Osteoblast (primary cell): Measurements from ENCODE around the gene CCR3. TPM values are rescaled to one million over a fixed set of nuclear protein-coding genes. Genes with fewer than 3 reads are reported as not detected.

Experiments used
- DNase-seq: peaks from one replicate; pipeline ENCODE4 v3.0.0; 2011; ENCODE audit warnings: low spot score, mixed read lengths; ENCODE audit not compliant: insufficient read length; ENCODE audit errors: missing footprints
- H2AFZ ChIP-seq: 2 replicates; pipeline ENCODE4 v1.6.0; 2011; ENCODE audit warnings: mild to moderate bottlenecking, low read length
- H3K27ac ChIP-seq: 2 replicates; pipeline ENCODE4 v1.5.1; 2011; ENCODE audit warnings: mild to moderate bottlenecking, low read depth, low read length, moderate library complexity
- H3K27me3 ChIP-seq: 2 replicates; pipeline ENCODE4 v1.6.0; 2012; ENCODE audit warnings: mild to moderate bottlenecking, control low read depth, inconsistent platforms, low read length, moderate library complexity; ENCODE audit not compliant: insufficient read depth
- H3K36me3 ChIP-seq: 2 replicates; pipeline ENCODE4 v1.5.1; 2011; ENCODE audit warnings: mild to moderate bottlenecking, low read length, control low read depth, moderate library complexity; ENCODE audit not compliant: insufficient read depth
- H3K4me1 ChIP-seq: 2 replicates; pipeline ENCODE4 v1.5.1; 2011; ENCODE audit warnings: mild to moderate bottlenecking, low read length, control low read depth, moderate library complexity; ENCODE audit not compliant: insufficient read depth
- H3K4me2 ChIP-seq: 2 replicates; pipeline ENCODE4 v1.6.0; 2011; ENCODE audit warnings: mild to moderate bottlenecking, low read length; ENCODE audit not compliant: insufficient read depth
- H3K4me3 ChIP-seq: fragments of 200-600 bp; sonication (generic); 3 replicates; pipeline ENCODE4 v1.5.1; 2012; ENCODE audit warnings: mild to moderate bottlenecking, low read length, inconsistent platforms; ENCODE audit not compliant: insufficient read depth
- H3K79me2 ChIP-seq: 2 replicates; pipeline ENCODE4 v1.6.0; 2012; ENCODE audit warnings: mild to moderate bottlenecking, low read length, control low read depth, inconsistent platforms; ENCODE audit not compliant: insufficient read depth
- H3K9me3 ChIP-seq: 2 replicates; pipeline ENCODE4 v1.5.1; 2011; ENCODE audit warnings: low read depth, low read length, control low read depth
- H4K20me1 ChIP-seq: 2 replicates; pipeline ENCODE4 v1.6.0; 2012; ENCODE audit warnings: mild to moderate bottlenecking, low read length, control low read depth; ENCODE audit not compliant: insufficient read depth
- total RNA-seq: library from RNA; depleted of rRNA; stranded (reverse); fragments of >200 nt; gene quantifications from 2 replicates; pipeline ENCODE4 v1.2.3, GENCODE V29; 2012
- TF ChIP-seq, protein P1 (sequence below): IDR thresholded peaks from 2 replicates; pipeline ENCODE4 v1.5.1; 2011; ENCODE audit warnings: mild to moderate bottlenecking, low read depth, low read length, moderate library complexity; ENCODE audit errors: extremely low read depth

Gene CCR3
- total RNA-seq, 1 donor, result not detected

DNA sequence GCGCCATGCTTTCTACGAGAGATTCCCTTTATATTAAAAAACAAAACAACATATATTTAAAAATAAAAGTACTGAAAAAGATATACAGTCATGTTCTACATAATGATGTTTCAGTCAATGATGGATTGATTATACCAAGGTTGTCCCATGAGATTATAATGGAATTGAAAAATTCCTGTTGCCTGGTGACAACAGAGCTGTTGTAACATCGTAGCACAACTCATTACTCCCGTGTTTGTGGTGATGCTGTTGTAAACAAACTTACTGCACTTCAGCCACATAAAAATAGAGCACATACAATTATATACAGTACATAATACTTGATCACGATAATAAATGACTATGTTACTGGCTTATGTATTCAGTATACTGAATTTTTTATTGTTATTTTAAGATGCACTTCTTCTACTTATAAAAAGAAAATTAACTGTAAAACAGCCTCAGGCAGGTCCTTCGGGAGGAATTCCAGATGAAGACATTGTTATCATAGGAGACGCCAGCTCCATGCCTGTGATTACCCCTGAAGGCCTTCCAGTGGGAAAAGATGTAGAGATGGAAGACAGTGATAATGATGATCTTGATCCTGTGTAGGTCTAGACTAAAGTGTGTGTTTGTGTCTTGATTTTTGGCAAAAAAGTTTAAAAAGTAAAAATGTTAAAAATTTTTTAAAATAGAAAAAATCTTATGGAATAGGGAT, 45.9 kb upstream of the CCR3 start:
- no peaks in the 10 kb centered on the region for H4K20me1 ChIP-seq
- H3K4me2 ChIP-seq, result no peak overlapping the region
- TF ChIP-seq, protein P1, sequence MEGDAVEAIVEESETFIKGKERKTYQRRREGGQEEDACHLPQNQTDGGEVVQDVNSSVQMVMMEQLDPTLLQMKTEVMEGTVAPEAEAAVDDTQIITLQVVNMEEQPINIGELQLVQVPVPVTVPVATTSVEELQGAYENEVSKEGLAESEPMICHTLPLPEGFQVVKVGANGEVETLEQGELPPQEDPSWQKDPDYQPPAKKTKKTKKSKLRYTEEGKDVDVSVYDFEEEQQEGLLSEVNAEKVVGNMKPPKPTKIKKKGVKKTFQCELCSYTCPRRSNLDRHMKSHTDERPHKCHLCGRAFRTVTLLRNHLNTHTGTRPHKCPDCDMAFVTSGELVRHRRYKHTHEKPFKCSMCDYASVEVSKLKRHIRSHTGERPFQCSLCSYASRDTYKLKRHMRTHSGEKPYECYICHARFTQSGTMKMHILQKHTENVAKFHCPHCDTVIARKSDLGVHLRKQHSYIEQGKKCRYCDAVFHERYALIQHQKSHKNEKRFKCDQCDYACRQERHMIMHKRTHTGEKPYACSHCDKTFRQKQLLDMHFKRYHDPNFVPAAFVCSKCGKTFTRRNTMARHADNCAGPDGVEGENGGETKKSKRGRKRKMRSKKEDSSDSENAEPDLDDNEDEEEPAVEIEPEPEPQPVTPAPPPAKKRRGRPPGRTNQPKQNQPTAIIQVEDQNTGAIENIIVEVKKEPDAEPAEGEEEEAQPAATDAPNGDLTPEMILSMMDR, result no peak
- no peak for DNase-seq
- H3K4me3 ChIP-seq, result no peak overlapping the region
- no peak overlapping the region for H2AFZ ChIP-seq
- H3K4me1 ChIP-seq, result no peaks in the 10 kb centered on the region
- peaks cover 35% of the 10 kb centered on the region for H3K27me3 ChIP-seq
- H3K27ac ChIP-seq, result no peak overlapping the region
- no peaks in the 10 kb centered on the region for H3K9me3 ChIP-seq
- H3K36me3 ChIP-seq, result no peaks in the 10 kb centered on the region
- H3K79me2 ChIP-seq, result no peaks in the 10 kb centered on the region

DNA sequence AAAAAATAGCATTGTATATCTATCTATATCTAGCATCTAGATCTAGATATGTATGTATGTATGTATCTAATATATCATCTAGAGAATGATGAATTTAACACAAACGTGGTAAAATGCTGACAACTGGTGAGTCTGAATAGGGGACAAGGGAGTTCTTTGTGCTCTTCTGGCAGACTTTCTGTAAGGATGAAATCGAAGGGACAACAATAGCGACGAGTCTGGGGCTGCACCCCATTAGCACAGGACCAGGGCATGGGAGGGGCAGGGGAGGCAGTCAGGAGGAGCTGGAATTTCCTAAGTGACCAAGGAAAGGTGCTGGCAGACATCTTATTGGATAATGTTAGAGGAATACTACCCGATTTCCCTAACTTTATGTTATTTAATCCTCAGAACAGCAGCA, 42.0 kb upstream of the CCR3 start:
- H3K4me3 ChIP-seq, result no peak overlapping the region
- DNase-seq, result no peak
- TF ChIP-seq, protein P1, result no peak
- no peaks in the 10 kb centered on the region for H3K79me2 ChIP-seq
- H3K27me3 ChIP-seq, result peaks cover 39% of the 10 kb centered on the region
- H2AFZ ChIP-seq, result no peak overlapping the region
- H3K9me3 ChIP-seq, result no peaks in the 10 kb centered on the region
- H3K4me1 ChIP-seq, result no peaks in the 10 kb centered on the region
- no peaks in the 10 kb centered on the region for H3K36me3 ChIP-seq
- H3K27ac ChIP-seq, result no peak overlapping the region
- no peak overlapping the region for H3K4me2 ChIP-seq
- H4K20me1 ChIP-seq, result no peaks in the 10 kb centered on the region

- TF ChIP-seq, protein P1, result no peak
- Histone ChIP-seq H3K27ac (no peak overlapping the region), H3K36me3 (no peaks in the 10 kb centered on the region), H3K4me1 (no peaks in the 10 kb centered on the region), H3K27me3 (peaks cover 41% of the 10 kb centered on the region), H3K4me3 (no peak overlapping the region), H3K4me2 (no peak overlapping the region), H3K9me3 (no peaks in the 10 kb centered on the region), H3K79me2 (no peaks in the 10 kb centered on the region), H4K20me1 (no peaks in the 10 kb centered on the region), H2AFZ (no peak overlapping the region)
- no peak for DNase-seq
These were observed 41.5 kb upstream of the CCR3 start for GRCh38 chr3:46200790-46201189.

GRCh38 chr3:46202535-46202934, 39.7 kb upstream of the CCR3 start:
- Histone ChIP-seq H3K4me3 (no peak overlapping the region), H3K79me2 (no peaks in the 10 kb centered on the region), H3K4me2 (no peak overlapping the region), H4K20me1 (no peaks in the 10 kb centered on the region), H3K9me3 (no peaks in the 10 kb centered on the region), H3K27ac (no peak overlapping the region), H2AFZ (no peak overlapping the region), H3K27me3 (peaks cover 45% of the 10 kb centered on the region), H3K36me3 (no peaks in the 10 kb centered on the region), H3K4me1 (no peaks in the 10 kb centered on the region)
- TF ChIP-seq, protein P1, result no peak
- no peak for DNase-seq
